ENCODE data around the gene TBL1X. TPM values are rescaled to one million over a fixed set of nuclear protein-coding genes. Genes with fewer than 3 reads are reported as not detected.

The TBL1X gene
- total and polyA plus RNA-seq, 7 donors: 2.0 to 17.6 (median 7.8) TPM

- DNase-seq: no peak
- Histone ChIP-seq H3K9me3 (peaks cover 9% of the 10 kb centered on the region), H3K27me3 (ENCODE audit: insufficient read depth in 3 of 3, low read length in 2 of 3) (no peaks in the 10 kb centered on the region), H3K4me1 (no peaks in the 10 kb centered on the region), H3K4me3 (no peak overlapping the region), H3K36me3 (ENCODE audit: insufficient read depth in 1 of 2, low read depth in 1 of 2) (peaks cover 0 to 6% of the 10 kb centered on the region in 2 donors), H3K27ac (no peak overlapping the region)
- TF ChIP-seq, protein P1, sequence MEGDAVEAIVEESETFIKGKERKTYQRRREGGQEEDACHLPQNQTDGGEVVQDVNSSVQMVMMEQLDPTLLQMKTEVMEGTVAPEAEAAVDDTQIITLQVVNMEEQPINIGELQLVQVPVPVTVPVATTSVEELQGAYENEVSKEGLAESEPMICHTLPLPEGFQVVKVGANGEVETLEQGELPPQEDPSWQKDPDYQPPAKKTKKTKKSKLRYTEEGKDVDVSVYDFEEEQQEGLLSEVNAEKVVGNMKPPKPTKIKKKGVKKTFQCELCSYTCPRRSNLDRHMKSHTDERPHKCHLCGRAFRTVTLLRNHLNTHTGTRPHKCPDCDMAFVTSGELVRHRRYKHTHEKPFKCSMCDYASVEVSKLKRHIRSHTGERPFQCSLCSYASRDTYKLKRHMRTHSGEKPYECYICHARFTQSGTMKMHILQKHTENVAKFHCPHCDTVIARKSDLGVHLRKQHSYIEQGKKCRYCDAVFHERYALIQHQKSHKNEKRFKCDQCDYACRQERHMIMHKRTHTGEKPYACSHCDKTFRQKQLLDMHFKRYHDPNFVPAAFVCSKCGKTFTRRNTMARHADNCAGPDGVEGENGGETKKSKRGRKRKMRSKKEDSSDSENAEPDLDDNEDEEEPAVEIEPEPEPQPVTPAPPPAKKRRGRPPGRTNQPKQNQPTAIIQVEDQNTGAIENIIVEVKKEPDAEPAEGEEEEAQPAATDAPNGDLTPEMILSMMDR (IDR thresholded peaks at IDR 0.05): no peak
- 67 to 74% (median 73%) methylated on average over 7 to 8 of the region's 8 CpGs for WGBS, 3 donors
- no peak for ATAC-seq
- intact Hi-C loops (cut with DNase I): no loop called here
Measured at GRCh38 chrX:9503261-9503660, 38.4 kb downstream of the TBL1X start.

DNA sequence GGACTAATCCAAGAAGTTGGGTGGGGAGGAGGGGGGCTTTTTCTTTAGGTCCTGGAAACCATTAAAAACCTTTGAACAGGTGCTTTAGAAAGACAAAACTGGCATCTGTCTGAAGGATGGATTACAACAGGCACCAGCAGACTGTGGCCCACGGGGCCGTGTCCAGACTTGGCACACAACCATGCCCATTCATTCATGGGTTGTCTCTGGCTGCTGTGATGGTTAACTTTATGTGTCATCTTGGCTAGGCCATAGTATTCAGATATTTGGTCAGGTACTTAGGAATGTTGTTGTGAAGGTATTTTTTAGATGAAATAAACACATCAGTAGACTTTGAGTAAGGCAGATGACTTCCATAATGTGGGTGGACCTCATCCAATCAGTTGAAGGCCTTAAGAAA is 45.5 kb downstream of the TBL1X start:
- TF ChIP-seq, protein P1 (IDR thresholded peaks at IDR 0.05): no peak

GRCh38 chrX:9510980-9511379 is 46.1 kb downstream of the TBL1X start:
- H3K27ac ChIP-seq: no peak overlapping the region
- peaks cover 9% of the 10 kb centered on the region for H3K9me3 ChIP-seq
- peaks cover 0 to 8% (median 0%) of the 10 kb centered on the region in 3 donors for H3K27me3 ChIP-seq (ENCODE audit: insufficient read depth in 3 of 3, low read length in 2 of 3)
- TF ChIP-seq, protein P1 (IDR thresholded peaks at IDR 0.05): no peak
- no peak overlapping the region for H3K4me3 ChIP-seq
- 64 to 70% (median 66%) methylated on average over 3 of the region's 3 CpGs for WGBS, 3 donors
- no peaks in the 10 kb centered on the region for H3K36me3 ChIP-seq (ENCODE audit: insufficient read depth in 1 of 2, low read depth in 1 of 2)
- no peaks in the 10 kb centered on the region for H3K4me1 ChIP-seq
- intact Hi-C loops (cut with DNase I): no loop called here
- ATAC-seq: no peak
- no peak for DNase-seq

More for the DNA sequence above, 45.5 kb downstream of the TBL1X start:
- WGBS, 3 donors: 24 to 55% (median 44%) methylated on average over 2 of the region's 2 CpGs
- DNase-seq (no peak), ATAC-seq (no peak)
- H3K9me3 ChIP-seq: peaks cover 9% of the 10 kb centered on the region
- no peaks in the 10 kb centered on the region for H3K36me3 ChIP-seq (ENCODE audit: insufficient read depth in 1 of 2, low read depth in 1 of 2)
- H3K4me1 ChIP-seq: no peaks in the 10 kb centered on the region
- no peak overlapping the region for H3K4me3 ChIP-seq
- H3K27me3 ChIP-seq (ENCODE audit: insufficient read depth in 3 of 3, low read length in 2 of 3): peaks cover 0 to 8% (median 0%) of the 10 kb centered on the region in 3 donors
- intact Hi-C loops (cut with DNase I): no loop called here
- no peak overlapping the region for H3K27ac ChIP-seq

- TF ChIP-seq, protein P1 (IDR thresholded peaks at IDR 0.05): no peak
- DNase-seq: no peak
- ATAC-seq: no peak
- no peaks in the 10 kb centered on the region for H3K9me3 ChIP-seq
- H3K27me3 ChIP-seq (ENCODE audit: insufficient read depth in 3 of 3, low read length in 2 of 3): peaks cover 0 to 8% (median 0%) of the 10 kb centered on the region in 3 donors
- H3K36me3 ChIP-seq (ENCODE audit: insufficient read depth in 1 of 2, low read depth in 1 of 2): no peaks in the 10 kb centered on the region
- H3K4me3 ChIP-seq: no peak overlapping the region
- H3K27ac ChIP-seq: no peak overlapping the region
- H3K4me1 ChIP-seq: peaks cover 14% of the 10 kb centered on the region
- 34 to 59% (median 57%) methylated on average over 10 of the region's 10 CpGs for WGBS, 3 donors
- intact Hi-C loops (cut with DNase I): no loop called here
Measured at GRCh38 chrX:9515489-9515888, 50.6 kb downstream of the TBL1X start.

GRCh38 chrX:9515973-9516538 is 51.2 kb downstream of the TBL1X start:
- ATAC-seq: no peak
- TF ChIP-seq, protein P1 (IDR thresholded peaks at IDR 0.05): no peak
- DNase-seq: no peak
- Histone ChIP-seq H3K4me3 (no peak overlapping the region), H3K36me3 (ENCODE audit: insufficient read depth in 1 of 2, low read depth in 1 of 2) (no peaks in the 10 kb centered on the region), H3K9me3 (no peaks in the 10 kb centered on the region), H3K27me3 (ENCODE audit: insufficient read depth in 3 of 3, low read length in 2 of 3) (peaks cover 0 to 8% (median 0%) of the 10 kb centered on the region in 3 donors), H3K27ac (no peak overlapping the region), H3K4me1 (peaks cover 14% of the 10 kb centered on the region)
- intact Hi-C loops (cut with DNase I): no loop called here
- WGBS, 3 donors: 74 to 81% (median 78%) methylated on average over 4 of the region's 4 CpGs
